ENCODE results near the gene ING1.

The ING1 gene

GRCh38 chr13:110716247-110716515, 2.7 kb downstream of the ING1 start:
- Histone ChIP-seq H3K27ac (ENCODE audit: low read depth, low read length, poor library complexity, severe bottlenecking) (peak overlapping the region; percentile 35), H4K20me1 (ENCODE audit: insufficient read depth, low read length) (peaks cover 13% of the 10 kb centered on the region; the same call in 1 of the 2 replicates), H3K36me3 (ENCODE audit: insufficient read depth, low read length) (peaks cover 24% of the 10 kb centered on the region), H3K79me2 (ENCODE audit: insufficient read depth, low read length) (peaks cover 57% of the 10 kb centered on the region), H3K4me3 (ENCODE audit: low read depth, low read length, poor library complexity, severe bottlenecking) (peak overlapping the region; percentile 87), H3K9me2 (ENCODE audit: low read depth, low read length) (no peaks in the 10 kb centered on the region), H2AFZ (ENCODE audit: low read length) (no peak overlapping the region), H3K4me2 (ENCODE audit: low read length) (peak overlapping the region; percentile 92), H3K9me3 (ENCODE audit: low read length) (no peaks in the 10 kb centered on the region), H3K4me1 (ENCODE audit: insufficient read depth, low read length, severe bottlenecking) (peaks cover 30% of the 10 kb centered on the region), H3F3A (ENCODE audit: insufficient read depth, low read length) (no peaks in the 10 kb centered on the region), H3K9ac (ENCODE audit: low read length) (peak overlapping the region; percentile 91), H3K27me3 (ENCODE audit: insufficient read depth, low read length) (no peaks in the 10 kb centered on the region)
- TF ChIP-seq, protein P1, sequence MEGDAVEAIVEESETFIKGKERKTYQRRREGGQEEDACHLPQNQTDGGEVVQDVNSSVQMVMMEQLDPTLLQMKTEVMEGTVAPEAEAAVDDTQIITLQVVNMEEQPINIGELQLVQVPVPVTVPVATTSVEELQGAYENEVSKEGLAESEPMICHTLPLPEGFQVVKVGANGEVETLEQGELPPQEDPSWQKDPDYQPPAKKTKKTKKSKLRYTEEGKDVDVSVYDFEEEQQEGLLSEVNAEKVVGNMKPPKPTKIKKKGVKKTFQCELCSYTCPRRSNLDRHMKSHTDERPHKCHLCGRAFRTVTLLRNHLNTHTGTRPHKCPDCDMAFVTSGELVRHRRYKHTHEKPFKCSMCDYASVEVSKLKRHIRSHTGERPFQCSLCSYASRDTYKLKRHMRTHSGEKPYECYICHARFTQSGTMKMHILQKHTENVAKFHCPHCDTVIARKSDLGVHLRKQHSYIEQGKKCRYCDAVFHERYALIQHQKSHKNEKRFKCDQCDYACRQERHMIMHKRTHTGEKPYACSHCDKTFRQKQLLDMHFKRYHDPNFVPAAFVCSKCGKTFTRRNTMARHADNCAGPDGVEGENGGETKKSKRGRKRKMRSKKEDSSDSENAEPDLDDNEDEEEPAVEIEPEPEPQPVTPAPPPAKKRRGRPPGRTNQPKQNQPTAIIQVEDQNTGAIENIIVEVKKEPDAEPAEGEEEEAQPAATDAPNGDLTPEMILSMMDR (IDR thresholded peaks at IDR 0.05; ENCODE audit: low read length): no peak
- no peak for TF ChIP-seq EZH2 (IDR thresholded peaks at IDR 0.05; ENCODE audit: borderline replicate concordance, low read length)

DNA sequence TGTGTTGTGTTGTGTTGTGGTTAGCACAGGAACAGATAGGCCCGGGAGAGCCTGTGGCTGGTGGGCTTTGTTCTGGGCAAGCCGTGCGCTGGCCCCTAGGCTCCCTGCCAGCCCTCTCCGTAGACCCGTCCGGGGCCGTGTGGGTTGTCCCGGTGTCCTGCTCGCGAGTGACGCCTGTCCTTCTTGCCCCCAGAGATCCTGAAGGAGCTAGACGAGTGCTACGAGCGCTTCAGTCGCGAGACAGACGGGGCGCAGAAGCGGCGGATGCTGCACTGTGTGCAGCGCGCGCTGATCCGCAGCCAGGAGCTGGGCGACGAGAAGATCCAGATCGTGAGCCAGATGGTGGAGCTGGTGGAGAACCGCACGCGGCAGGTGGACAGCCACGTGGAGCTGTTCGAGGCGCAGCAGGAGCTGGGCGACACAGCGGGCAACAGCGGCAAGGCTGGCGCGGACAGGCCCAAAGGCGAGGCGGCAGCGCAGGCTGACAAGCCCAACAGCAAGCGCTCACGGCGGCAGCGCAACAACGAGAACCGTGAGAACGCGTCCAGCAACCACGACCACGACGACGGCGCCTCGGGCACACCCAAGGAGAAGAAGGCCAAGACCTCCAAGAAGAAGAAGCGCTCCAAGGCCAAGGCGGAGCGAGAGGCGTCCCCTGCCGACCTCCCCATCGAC, 5.7 kb downstream of the ING1 start:
- H3K9ac ChIP-seq (ENCODE audit: low read length): no peak overlapping the region
- H3K4me3 ChIP-seq (ENCODE audit: low read depth, low read length, poor library complexity, severe bottlenecking): no peak overlapping the region
- no peak for TF ChIP-seq EZH2 (IDR thresholded peaks at IDR 0.05; ENCODE audit: borderline replicate concordance, low read length)
- TF ChIP-seq, protein P1 (IDR thresholded peaks at IDR 0.05; ENCODE audit: low read length): no peak
- H3K27me3 ChIP-seq (ENCODE audit: insufficient read depth, low read length): no peaks in the 10 kb centered on the region
- H4K20me1 ChIP-seq (ENCODE audit: insufficient read depth, low read length): peaks cover 13% of the 10 kb centered on the region; the same call in 1 of the 2 replicates
- H2AFZ ChIP-seq (ENCODE audit: low read length): no peak overlapping the region
- H3K9me2 ChIP-seq (ENCODE audit: low read depth, low read length): no peaks in the 10 kb centered on the region
- peaks cover 23% of the 10 kb centered on the region for H3K4me1 ChIP-seq (ENCODE audit: insufficient read depth, low read length, severe bottlenecking)
- H3F3A ChIP-seq (ENCODE audit: insufficient read depth, low read length): 0 out of 2 replicates have a peak, but pooled peaks cover 4% of the 10 kb centered on the region
- H3K4me2 ChIP-seq (ENCODE audit: low read length): no peak overlapping the region
- no peaks in the 10 kb centered on the region for H3K9me3 ChIP-seq (ENCODE audit: low read length)
- no peak overlapping the region for H3K27ac ChIP-seq (ENCODE audit: low read depth, low read length, poor library complexity, severe bottlenecking)
- H3K36me3 ChIP-seq (ENCODE audit: insufficient read depth, low read length): peaks cover 37% of the 10 kb centered on the region
- peaks cover 57% of the 10 kb centered on the region for H3K79me2 ChIP-seq (ENCODE audit: insufficient read depth, low read length)

DNA sequence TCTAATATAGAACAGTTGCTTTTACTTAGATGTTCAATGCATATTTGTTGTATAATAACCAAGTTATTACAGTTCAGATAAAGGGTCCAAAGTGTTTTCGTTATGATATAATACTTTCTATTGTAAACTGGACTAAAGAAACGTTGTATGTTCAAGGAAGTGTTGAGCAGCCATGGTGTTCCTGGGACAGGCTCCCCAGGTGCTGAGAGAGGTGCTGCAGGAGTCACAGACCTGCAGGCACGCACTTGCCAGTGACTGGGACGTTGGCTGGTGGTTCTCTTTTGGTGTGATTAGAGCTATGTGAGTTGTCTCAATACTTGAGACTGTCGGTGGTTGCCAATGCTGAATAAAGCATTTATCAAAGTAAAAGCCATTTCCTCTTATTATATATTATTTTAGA, 9.5 kb downstream of the ING1 start:
- H3K27me3 ChIP-seq (ENCODE audit: insufficient read depth, low read length): no peaks in the 10 kb centered on the region
- peaks cover 6% of the 10 kb centered on the region; the same call in 1 of the 2 replicates for H4K20me1 ChIP-seq (ENCODE audit: insufficient read depth, low read length)
- H3K9me2 ChIP-seq (ENCODE audit: low read depth, low read length): no peaks in the 10 kb centered on the region
- no peak overlapping the region for H3K27ac ChIP-seq (ENCODE audit: low read depth, low read length, poor library complexity, severe bottlenecking)
- H3K4me2 ChIP-seq (ENCODE audit: low read length): no peak overlapping the region
- no peak overlapping the region for H3K9ac ChIP-seq (ENCODE audit: low read length)
- H2AFZ ChIP-seq (ENCODE audit: low read length): no peak overlapping the region
- peaks cover 20% of the 10 kb centered on the region for H3K4me1 ChIP-seq (ENCODE audit: insufficient read depth, low read length, severe bottlenecking)
- H3K79me2 ChIP-seq (ENCODE audit: insufficient read depth, low read length): peaks cover 30% of the 10 kb centered on the region
- peaks cover 44% of the 10 kb centered on the region for H3K36me3 ChIP-seq (ENCODE audit: insufficient read depth, low read length)
- no peaks in the 10 kb centered on the region for H3K9me3 ChIP-seq (ENCODE audit: low read length)
- H3K4me3 ChIP-seq (ENCODE audit: low read depth, low read length, poor library complexity, severe bottlenecking): no peak overlapping the region
- H3F3A ChIP-seq (ENCODE audit: insufficient read depth, low read length): 0 out of 2 replicates have a peak, but pooled peaks cover 4% of the 10 kb centered on the region
- TF ChIP-seq EZH2 (IDR thresholded peaks at IDR 0.05; ENCODE audit: borderline replicate concordance, low read length): no peak
- TF ChIP-seq, protein P1 (IDR thresholded peaks at IDR 0.05; ENCODE audit: low read length): no peak

All from OCI-LY1 (cell line).